ENCODE results near the gene GPR78.
"Not testable (repeated sequence)": the region's sequence is repeated elsewhere in the genome, so short reads cannot be mapped to it uniquely, and the experiment has no call there.

The GPR78 gene

GRCh38 chr4:8616831-8617230 lies 36.6 kb downstream of the GPR78 start:
- DNase-seq (ENCODE audit: low read depth): no peak

- no peak for DNase-seq (ENCODE audit: low read depth)
Observed at GRCh38 chr4:8617486-8618040, 37.4 kb downstream of the GPR78 start.

- DNase-seq (ENCODE audit: low read depth): no peak
Observed at GRCh38 chr4:8618421-8618820, 38.2 kb downstream of the GPR78 start.

- no peak for DNase-seq (ENCODE audit: low read depth)
Observed at GRCh38 chr4:8618961-8619720, 38.9 kb downstream of the GPR78 start.

GRCh38 chr4:8621135-8621534 lies 40.9 kb downstream of the GPR78 start:
- not testable (repeated sequence) for DNase-seq (ENCODE audit: low read depth)

- not testable (repeated sequence) for DNase-seq (ENCODE audit: low read depth)
Observed at GRCh38 chr4:8624601-8625272, 44.5 kb downstream of the GPR78 start.

GRCh38 chr4:8630240-8630905 lies 50.2 kb downstream of the GPR78 start:
- DNase-seq (ENCODE audit: low read depth): not testable (repeated sequence)

- DNase-seq (ENCODE audit: low read depth): not testable (repeated sequence)
Observed at GRCh38 chr4:8631896-8632295, 51.7 kb downstream of the GPR78 start.

GRCh38 chr4:8634773-8635172 lies 54.6 kb downstream of the GPR78 start:
- DNase-seq (ENCODE audit: low read depth): not testable (repeated sequence)

- DNase-seq (ENCODE audit: low read depth): not testable (repeated sequence)
Observed at GRCh38 chr4:8635897-8636554, 55.8 kb downstream of the GPR78 start.

Data from HS-5 (cell line).